Loucy (cell line): ENCODE results near the gene NMBR.

Source experiments
- H2AFZ ChIP-seq: fragments of 200-600 bp; sonication (generic); 2 replicates; pipeline ENCODE4 v1.6.0; 2016; ENCODE audit warnings: antibody characterized with exemption, mild to moderate bottlenecking, low read length, moderate library complexity
- H3F3A ChIP-seq: fragments of 200-600 bp; 2 replicates; pipeline ENCODE4 v1.6.0; 2016; ENCODE audit warnings: antibody characterized with exemption, low read depth, mild to moderate bottlenecking
- H3K27me3 ChIP-seq: fragments of 200-600 bp; sonication (generic); 2 replicates; pipeline ENCODE4 v1.6.1; 2014; ENCODE audit warnings: low read length, mild to moderate bottlenecking; ENCODE audit not compliant: insufficient read depth, poor library complexity, severe bottlenecking
- H3K36me3 ChIP-seq: fragments of 200-600 bp; sonication (generic); 2 replicates; pipeline ENCODE4 v1.6.1; 2016; ENCODE audit warnings: low read length; ENCODE audit not compliant: insufficient read depth
- H3K4me1 ChIP-seq: fragments of 200-600 bp; sonication (generic); 2 replicates; pipeline ENCODE4 v1.5.1; 2014; ENCODE audit warnings: low read length, mild to moderate bottlenecking; ENCODE audit not compliant: insufficient read depth, poor library complexity, severe bottlenecking
- H3K4me2 ChIP-seq: fragments of 200-600 bp; sonication (generic); 2 replicates; pipeline ENCODE4 v1.6.0; 2014; ENCODE audit warnings: antibody characterized with exemption, low read length, low read depth, mild to moderate bottlenecking; ENCODE audit not compliant: poor library complexity, severe bottlenecking
- H3K4me3 ChIP-seq: fragments of 200-600 bp; sonication (generic); 2 replicates; pipeline ENCODE4 v1.5.1; 2014; ENCODE audit warnings: low read length, mild to moderate bottlenecking, mixed read lengths; ENCODE audit not compliant: poor library complexity, severe bottlenecking
- H3K79me2 ChIP-seq: fragments of 200-600 bp; sonication (generic); 2 replicates; pipeline ENCODE4 v1.6.1; 2014; ENCODE audit warnings: low read length; ENCODE audit not compliant: insufficient read depth
- H3K9ac ChIP-seq: fragments of 200-600 bp; sonication (generic); 2 replicates; pipeline ENCODE4 v1.6.0; 2014; ENCODE audit warnings: mild to moderate bottlenecking, low read depth, low read length, moderate library complexity; ENCODE audit not compliant: poor library complexity, severe bottlenecking
- H3K9me2 ChIP-seq: fragments of 200-600 bp; sonication (generic); replicated peaks from 2 replicates; pipeline ENCODE4 v1.6.1; 2016; ENCODE audit warnings: low read depth, low read length, mixed read lengths
- H3K9me3 ChIP-seq: fragments of 200-600 bp; sonication (generic); 2 replicates; pipeline ENCODE4 v1.6.1; 2014; ENCODE audit warnings: mild to moderate bottlenecking, antibody characterized with exemption, low read length, low read depth; ENCODE audit not compliant: insufficient read depth
- H4K20me1 ChIP-seq: fragments of 200-600 bp; sonication (generic); 2 replicates; pipeline ENCODE4 v1.6.0; 2014; ENCODE audit warnings: antibody characterized with exemption, low read length, mild to moderate bottlenecking; ENCODE audit not compliant: insufficient read depth, poor library complexity, severe bottlenecking
- EZH2phosphoT487 ChIP-seq: fragments of 200-600 bp; IDR thresholded peaks from 2 replicates; pipeline ENCODE4 v1.6.1; 2018; ENCODE audit warnings: antibody characterized with exemption, mild to moderate bottlenecking, moderate library complexity, borderline replicate concordance
- TF ChIP-seq, protein P1 (sequence below): fragments of 200-600 bp; sonication (generic); conservative IDR thresholded peaks from 2 replicates; pipeline ENCODE4 v1.5.1; 2014; ENCODE audit warnings: mild to moderate bottlenecking, antibody characterized with exemption, low read length

Gene NMBR

DNA sequence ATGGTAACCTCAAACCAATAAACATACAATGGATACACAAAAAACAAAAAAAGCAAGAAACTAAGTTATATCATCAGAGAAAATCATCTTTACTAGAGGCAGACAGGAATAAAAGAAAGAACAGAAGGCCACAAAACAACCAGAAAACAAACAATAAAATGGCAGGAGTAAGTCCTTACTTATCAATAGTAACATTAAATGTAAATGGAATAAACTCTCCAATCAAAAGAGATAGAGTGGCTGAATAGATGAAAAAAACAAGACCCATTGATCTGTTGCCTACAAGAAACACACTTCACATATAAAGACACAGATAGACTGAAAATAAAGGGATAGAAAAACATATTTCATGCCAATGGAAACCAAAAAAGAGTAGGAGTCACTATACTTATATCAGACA, 95.5 kb downstream of the NMBR start:
- no peaks in the 10 kb centered on the region for H3K27me3 ChIP-seq
- H3K79me2 ChIP-seq = no peaks in the 10 kb centered on the region
- no peaks in the 10 kb centered on the region for H4K20me1 ChIP-seq
- no peaks in the 10 kb centered on the region for H3K9me3 ChIP-seq
- H3K4me2 ChIP-seq = no peak overlapping the region
- no peak overlapping the region for H3K9ac ChIP-seq
- H2AFZ ChIP-seq = no peak overlapping the region
- TF ChIP-seq, protein P1, sequence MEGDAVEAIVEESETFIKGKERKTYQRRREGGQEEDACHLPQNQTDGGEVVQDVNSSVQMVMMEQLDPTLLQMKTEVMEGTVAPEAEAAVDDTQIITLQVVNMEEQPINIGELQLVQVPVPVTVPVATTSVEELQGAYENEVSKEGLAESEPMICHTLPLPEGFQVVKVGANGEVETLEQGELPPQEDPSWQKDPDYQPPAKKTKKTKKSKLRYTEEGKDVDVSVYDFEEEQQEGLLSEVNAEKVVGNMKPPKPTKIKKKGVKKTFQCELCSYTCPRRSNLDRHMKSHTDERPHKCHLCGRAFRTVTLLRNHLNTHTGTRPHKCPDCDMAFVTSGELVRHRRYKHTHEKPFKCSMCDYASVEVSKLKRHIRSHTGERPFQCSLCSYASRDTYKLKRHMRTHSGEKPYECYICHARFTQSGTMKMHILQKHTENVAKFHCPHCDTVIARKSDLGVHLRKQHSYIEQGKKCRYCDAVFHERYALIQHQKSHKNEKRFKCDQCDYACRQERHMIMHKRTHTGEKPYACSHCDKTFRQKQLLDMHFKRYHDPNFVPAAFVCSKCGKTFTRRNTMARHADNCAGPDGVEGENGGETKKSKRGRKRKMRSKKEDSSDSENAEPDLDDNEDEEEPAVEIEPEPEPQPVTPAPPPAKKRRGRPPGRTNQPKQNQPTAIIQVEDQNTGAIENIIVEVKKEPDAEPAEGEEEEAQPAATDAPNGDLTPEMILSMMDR = no peak
- TF ChIP-seq EZH2phosphoT487 = no peak
- no peaks in the 10 kb centered on the region for H3K9me2 ChIP-seq
- no peaks in the 10 kb centered on the region for H3F3A ChIP-seq
- no peak overlapping the region for H3K4me3 ChIP-seq
- no peaks in the 10 kb centered on the region for H3K36me3 ChIP-seq
- H3K4me1 ChIP-seq = no peaks in the 10 kb centered on the region

DNA sequence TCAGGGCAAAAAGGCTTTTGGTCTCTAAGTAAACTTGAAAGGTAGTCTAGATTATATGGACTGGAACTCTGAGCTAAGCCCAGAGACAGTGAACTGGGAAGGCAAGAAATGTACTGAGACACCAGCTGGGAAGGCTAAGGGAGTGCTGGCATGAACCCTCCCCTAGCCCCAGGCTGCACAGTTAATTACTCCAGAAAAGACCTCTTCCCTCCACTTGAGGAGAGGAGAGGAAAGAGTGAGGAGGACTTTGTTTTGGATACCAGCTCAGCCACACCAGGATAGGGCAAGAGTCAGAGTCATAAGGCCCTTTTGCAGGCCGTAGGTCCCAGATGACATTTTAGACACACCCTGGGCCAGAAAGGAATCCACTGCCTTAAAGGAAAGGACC, 98.3 kb downstream of the NMBR start:
- Histone ChIP-seq H3K79me2 (no peaks in the 10 kb centered on the region), H4K20me1 (no peaks in the 10 kb centered on the region), H3K9ac (no peak overlapping the region), H3K4me3 (no peak overlapping the region), H3K9me2 (no peaks in the 10 kb centered on the region), H3K36me3 (no peaks in the 10 kb centered on the region), H3K4me2 (no peak overlapping the region), H3K9me3 (no peaks in the 10 kb centered on the region), H3F3A (no peaks in the 10 kb centered on the region), H3K27me3 (no peaks in the 10 kb centered on the region), H2AFZ (no peak overlapping the region), H3K4me1 (no peaks in the 10 kb centered on the region)
- TF ChIP-seq EZH2phosphoT487 = no peak
- TF ChIP-seq, protein P1 = no peak

DNA sequence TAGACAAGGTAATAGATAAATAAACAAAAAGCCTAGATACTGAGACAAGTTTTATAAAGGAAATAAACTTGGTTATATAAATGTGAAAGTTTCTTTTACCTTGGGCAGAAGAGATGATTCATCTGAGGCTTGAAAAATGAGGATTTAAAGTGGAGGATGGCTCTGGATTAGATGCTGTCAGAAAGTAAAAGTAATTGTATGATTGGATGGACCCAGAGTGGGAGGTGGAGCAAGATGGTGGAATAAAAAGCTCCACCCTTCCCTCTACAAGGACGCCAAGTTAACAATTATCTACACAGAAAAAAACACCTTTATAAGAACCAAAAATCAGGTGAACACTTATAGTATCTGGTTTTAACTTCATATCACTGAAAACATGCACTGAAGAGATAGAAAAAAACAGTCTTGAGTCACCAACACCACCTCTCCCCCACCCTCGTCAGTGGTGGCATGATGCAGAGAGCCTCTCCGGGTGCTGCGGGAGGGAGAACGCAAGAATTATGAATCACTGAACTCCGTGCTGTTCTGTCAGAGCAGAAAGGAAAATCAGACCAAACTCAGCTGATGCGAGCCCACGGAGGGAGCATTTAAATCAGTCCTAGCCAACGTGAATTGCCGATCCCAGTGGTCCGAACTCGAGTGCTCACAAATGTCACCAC, 98.9 kb downstream of the NMBR start:
- no peak overlapping the region for H3K9ac ChIP-seq
- H3K27me3 ChIP-seq = no peaks in the 10 kb centered on the region
- no peaks in the 10 kb centered on the region for H3K9me3 ChIP-seq
- no peak for TF ChIP-seq EZH2phosphoT487
- TF ChIP-seq, protein P1 = no peak
- no peak overlapping the region for H3K4me3 ChIP-seq
- H3K36me3 ChIP-seq = no peaks in the 10 kb centered on the region
- no peaks in the 10 kb centered on the region for H3K9me2 ChIP-seq
- no peaks in the 10 kb centered on the region for H3K79me2 ChIP-seq
- no peaks in the 10 kb centered on the region for H4K20me1 ChIP-seq
- H3F3A ChIP-seq = no peaks in the 10 kb centered on the region
- H2AFZ ChIP-seq = no peak overlapping the region
- no peak overlapping the region for H3K4me2 ChIP-seq
- H3K4me1 ChIP-seq = no peaks in the 10 kb centered on the region
